Right lobe of liver (tissue), 4 donors: ENCODE results near the gene IL15RA.

Experiments used
- POLR2A ChIP-seq: fragments of 450-650 bp; IDR thresholded peaks from one replicate; pipeline ENCODE4 v1.6.1; 2017; ENCODE audit warnings: antibody characterized with exemption, mild to moderate bottlenecking
- TF ChIP-seq, protein P1 (sequence below), 4 donors: fragments of 200-600 bp in 3 of 4; fragments of 450-650 bp in 1 of 4; IDR thresholded peaks; one replicate each; pipeline versions ENCODE4 v1.5.1 to v1.8.0; 2016 to 2022; ENCODE audit warnings: antibody characterized with exemption in 4 of 4, mild to moderate bottlenecking in 2 of 4
- donor health status: DM: no; HTN: no; CAD: no.
- donor health status: DM: no; HTN: no; CAD: no.
- donor health status: DM: no; HTN: yes; CAD: no.

DNA sequence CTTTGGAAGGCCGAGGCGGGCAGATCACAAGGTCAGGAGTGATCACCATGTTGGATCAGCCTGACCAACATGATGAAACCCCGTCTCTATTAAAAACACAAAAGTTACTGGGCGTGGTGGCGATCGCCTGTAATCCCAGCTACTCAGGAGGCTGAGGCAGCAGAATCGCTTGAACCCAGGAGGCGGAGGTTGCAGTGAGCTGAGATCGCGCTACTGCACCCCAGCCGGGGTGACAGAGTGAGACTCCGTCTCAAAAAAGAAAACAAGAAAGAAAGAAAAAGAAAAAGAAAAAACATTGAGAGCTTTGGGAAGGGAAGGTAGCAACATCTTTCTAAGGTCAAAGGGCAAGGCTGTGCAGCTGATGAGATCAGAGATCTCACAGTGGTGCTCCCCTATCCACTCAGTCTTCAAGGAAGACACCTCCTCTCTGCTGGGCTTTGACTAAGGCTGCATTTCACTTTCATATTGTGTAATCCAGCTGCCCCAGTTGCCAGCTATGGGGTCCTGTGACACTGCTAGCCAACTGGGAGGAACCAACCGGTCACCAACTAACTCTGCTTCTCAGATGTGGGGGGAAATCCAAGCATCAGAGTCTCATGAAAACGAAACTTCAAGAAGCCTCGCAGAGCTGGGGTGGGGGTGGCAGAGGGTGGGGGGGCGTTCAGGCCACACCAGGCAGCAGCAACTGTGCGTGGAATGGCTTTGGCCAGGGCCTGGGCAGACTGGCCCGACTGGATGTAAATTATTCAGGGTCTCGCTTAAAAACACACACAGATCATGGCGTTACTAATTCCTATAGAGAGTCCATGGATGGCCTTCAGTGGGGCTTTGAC lies 1.5 kb downstream of the IL15RA start:
- TF ChIP-seq, protein P1, sequence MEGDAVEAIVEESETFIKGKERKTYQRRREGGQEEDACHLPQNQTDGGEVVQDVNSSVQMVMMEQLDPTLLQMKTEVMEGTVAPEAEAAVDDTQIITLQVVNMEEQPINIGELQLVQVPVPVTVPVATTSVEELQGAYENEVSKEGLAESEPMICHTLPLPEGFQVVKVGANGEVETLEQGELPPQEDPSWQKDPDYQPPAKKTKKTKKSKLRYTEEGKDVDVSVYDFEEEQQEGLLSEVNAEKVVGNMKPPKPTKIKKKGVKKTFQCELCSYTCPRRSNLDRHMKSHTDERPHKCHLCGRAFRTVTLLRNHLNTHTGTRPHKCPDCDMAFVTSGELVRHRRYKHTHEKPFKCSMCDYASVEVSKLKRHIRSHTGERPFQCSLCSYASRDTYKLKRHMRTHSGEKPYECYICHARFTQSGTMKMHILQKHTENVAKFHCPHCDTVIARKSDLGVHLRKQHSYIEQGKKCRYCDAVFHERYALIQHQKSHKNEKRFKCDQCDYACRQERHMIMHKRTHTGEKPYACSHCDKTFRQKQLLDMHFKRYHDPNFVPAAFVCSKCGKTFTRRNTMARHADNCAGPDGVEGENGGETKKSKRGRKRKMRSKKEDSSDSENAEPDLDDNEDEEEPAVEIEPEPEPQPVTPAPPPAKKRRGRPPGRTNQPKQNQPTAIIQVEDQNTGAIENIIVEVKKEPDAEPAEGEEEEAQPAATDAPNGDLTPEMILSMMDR (IDR thresholded peaks at IDR 0.05): no peak
- no peak for TF ChIP-seq POLR2A
